DND-41 (cell line): ENCODE measurements around the gene AVEN.

ENCODE experiments used
- ATAC-seq: fragments of 200-7000 bp; cut with Tn5 transposase; 3 replicates; pipeline ENCODE4 v1.9.1; 2021; ENCODE audit warnings: low read depth; ENCODE audit not compliant: insufficient read depth
- DNase-seq: peaks from one replicate; pipeline ENCODE4 v3.0.0-alpha.2; 2020
- H2AFZ ChIP-seq: 2 replicates; pipeline ENCODE4 v1.6.0; 2012; ENCODE audit warnings: low read depth, low read length
- H3K27ac ChIP-seq: 2 replicates; pipeline ENCODE4 v1.5.1; 2012; ENCODE audit warnings: low read length, inconsistent platforms
- H3K27me3 ChIP-seq: fragments of 200-600 bp; sonication (generic); 2 replicates; pipeline ENCODE4 v1.6.0; 2012; ENCODE audit warnings: low read length, mild to moderate bottlenecking, inconsistent platforms; ENCODE audit not compliant: insufficient read depth, poor library complexity
- H3K36me3 ChIP-seq: 2 replicates; pipeline ENCODE4 v1.5.1; 2012; ENCODE audit warnings: low read length, inconsistent platforms; ENCODE audit not compliant: insufficient read depth
- H3K4me1 ChIP-seq: 2 replicates; pipeline ENCODE4 v1.5.1; 2012; ENCODE audit warnings: mild to moderate bottlenecking, low read length; ENCODE audit not compliant: insufficient read depth
- H3K4me2 ChIP-seq: 2 replicates; pipeline ENCODE4 v1.6.0; 2012; ENCODE audit warnings: mild to moderate bottlenecking, moderate library complexity, low read length, inconsistent platforms; ENCODE audit not compliant: insufficient read depth
- H3K4me3 ChIP-seq, 2 experiments: fragments of 200-600 bp in 1 of 2; shearing (Covaris generic) in 1 of 2; 2 replicates each; pipeline ENCODE4 v1.5.1; 2012 to 2016; ENCODE audit warnings: inconsistent platforms in 2 of 2, low read length in 2 of 2, mild to moderate bottlenecking in 2 of 2, low read depth in 1 of 2, moderate library complexity in 1 of 2
- H3K79me2 ChIP-seq: 2 replicates; pipeline ENCODE4 v1.6.0; 2012; ENCODE audit warnings: low read length, inconsistent platforms; ENCODE audit not compliant: insufficient read depth
- H3K9ac ChIP-seq: 2 replicates; pipeline ENCODE4 v1.6.0; 2012; ENCODE audit warnings: low read depth, mild to moderate bottlenecking, inconsistent platforms, low read length, moderate library complexity
- H3K9me3 ChIP-seq: 2 replicates; pipeline ENCODE4 v1.5.1; 2012; ENCODE audit warnings: low read length, moderate library complexity, mild to moderate bottlenecking, inconsistent platforms; ENCODE audit not compliant: insufficient read depth, severe bottlenecking
- H4K20me1 ChIP-seq: 2 replicates; pipeline ENCODE4 v1.6.0; 2012; ENCODE audit warnings: low read length; ENCODE audit not compliant: insufficient read depth
- EZH2 ChIP-seq: IDR thresholded peaks from 3 replicates; pipeline ENCODE4 v1.6.1; 2012; ENCODE audit warnings: borderline replicate concordance, low read depth, mild to moderate bottlenecking, moderate library complexity, low read length, inconsistent platforms; ENCODE audit not compliant: severe bottlenecking
- TF ChIP-seq, protein P1 (sequence below): IDR thresholded peaks from 2 replicates; pipeline ENCODE4 v1.5.1; 2012; ENCODE audit warnings: borderline replicate concordance, low read length, moderate library complexity, mild to moderate bottlenecking; ENCODE audit not compliant: poor library complexity, severe bottlenecking; ENCODE audit errors: extremely low read depth

The AVEN gene

DNA sequence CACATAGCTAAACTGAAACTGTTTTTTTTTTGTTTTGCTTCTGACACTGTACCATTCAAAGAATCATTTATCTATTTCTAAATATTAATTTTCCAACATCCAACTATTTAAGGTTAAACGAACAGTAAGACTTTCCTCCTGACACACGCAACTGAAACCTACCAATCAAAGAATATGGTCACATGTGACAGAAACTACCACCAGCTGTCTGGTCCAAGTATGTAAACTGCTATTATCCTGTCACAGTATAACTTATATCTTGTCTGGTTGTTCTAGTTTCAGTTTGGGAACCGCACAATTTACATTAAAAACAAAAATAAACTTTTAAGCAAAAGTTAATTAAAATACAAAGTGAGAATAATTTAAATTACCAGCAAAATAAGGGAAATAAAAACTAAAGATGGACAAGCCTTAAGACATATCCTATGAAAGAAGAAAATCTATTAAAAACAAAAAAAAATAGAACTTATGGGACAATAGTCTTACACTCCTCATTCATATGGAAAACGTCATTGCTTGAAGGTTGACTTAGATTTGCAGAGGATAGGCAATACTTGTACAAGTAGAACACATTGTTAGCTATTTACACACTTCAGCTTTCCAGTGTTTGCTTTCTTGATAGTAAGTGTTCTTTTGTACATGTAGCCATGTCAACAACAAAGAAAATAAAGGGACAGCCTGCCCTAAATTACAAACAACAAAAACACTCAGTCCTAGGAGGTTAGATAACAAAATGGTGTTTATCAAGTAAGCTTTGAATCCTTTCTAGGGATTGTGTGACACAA, 97.5 kb downstream of the AVEN start:
- DNase-seq (no peak), ATAC-seq (no peak)
- Histone ChIP-seq H3K9me3 (no peaks in the 10 kb centered on the region), H3K27ac (no peak overlapping the region), H2AFZ (no peak overlapping the region), H3K79me2 (no peaks in the 10 kb centered on the region), H4K20me1 (no peaks in the 10 kb centered on the region), H3K27me3 (no peaks in the 10 kb centered on the region), H3K4me2 (no peak overlapping the region), H3K4me1 (no peaks in the 10 kb centered on the region), H3K4me3 (no peak overlapping the region), H3K9ac (no peak overlapping the region), H3K36me3 (no peaks in the 10 kb centered on the region)
- TF ChIP-seq, protein P1, sequence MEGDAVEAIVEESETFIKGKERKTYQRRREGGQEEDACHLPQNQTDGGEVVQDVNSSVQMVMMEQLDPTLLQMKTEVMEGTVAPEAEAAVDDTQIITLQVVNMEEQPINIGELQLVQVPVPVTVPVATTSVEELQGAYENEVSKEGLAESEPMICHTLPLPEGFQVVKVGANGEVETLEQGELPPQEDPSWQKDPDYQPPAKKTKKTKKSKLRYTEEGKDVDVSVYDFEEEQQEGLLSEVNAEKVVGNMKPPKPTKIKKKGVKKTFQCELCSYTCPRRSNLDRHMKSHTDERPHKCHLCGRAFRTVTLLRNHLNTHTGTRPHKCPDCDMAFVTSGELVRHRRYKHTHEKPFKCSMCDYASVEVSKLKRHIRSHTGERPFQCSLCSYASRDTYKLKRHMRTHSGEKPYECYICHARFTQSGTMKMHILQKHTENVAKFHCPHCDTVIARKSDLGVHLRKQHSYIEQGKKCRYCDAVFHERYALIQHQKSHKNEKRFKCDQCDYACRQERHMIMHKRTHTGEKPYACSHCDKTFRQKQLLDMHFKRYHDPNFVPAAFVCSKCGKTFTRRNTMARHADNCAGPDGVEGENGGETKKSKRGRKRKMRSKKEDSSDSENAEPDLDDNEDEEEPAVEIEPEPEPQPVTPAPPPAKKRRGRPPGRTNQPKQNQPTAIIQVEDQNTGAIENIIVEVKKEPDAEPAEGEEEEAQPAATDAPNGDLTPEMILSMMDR: no peak
- no peak for TF ChIP-seq EZH2

DNA sequence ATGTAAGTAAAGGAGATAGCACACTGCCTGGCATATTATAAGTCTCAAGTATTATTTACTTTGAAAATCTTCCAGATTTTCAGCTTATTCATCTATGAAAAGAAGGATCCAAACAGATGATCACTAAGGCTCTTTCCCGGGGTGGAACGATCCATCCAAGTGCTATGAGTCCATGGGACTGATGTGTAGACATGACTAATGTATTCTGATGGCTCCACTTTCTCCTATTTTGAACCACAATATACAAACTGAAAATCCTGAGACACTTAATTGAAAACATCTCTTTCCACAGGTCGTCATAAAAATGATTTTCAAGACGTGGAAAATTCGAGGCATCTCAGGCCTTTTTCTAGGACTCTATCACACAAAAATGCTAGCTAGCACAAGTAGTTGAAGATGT, 104.1 kb downstream of the AVEN start:
- ATAC-seq: no peak
- DNase-seq: no peak
- Histone ChIP-seq H3K4me1 (no peaks in the 10 kb centered on the region), H3K9me3 (no peaks in the 10 kb centered on the region), H3K36me3 (no peaks in the 10 kb centered on the region), H4K20me1 (no peaks in the 10 kb centered on the region), H3K79me2 (no peaks in the 10 kb centered on the region), H3K4me3 (no peak overlapping the region), H3K27ac (no peak overlapping the region), H3K4me2 (no peak overlapping the region), H3K9ac (no peak overlapping the region), H3K27me3 (no peaks in the 10 kb centered on the region), H2AFZ (no peak overlapping the region)
- no peak for TF ChIP-seq EZH2
- TF ChIP-seq, protein P1: no peak

DNA sequence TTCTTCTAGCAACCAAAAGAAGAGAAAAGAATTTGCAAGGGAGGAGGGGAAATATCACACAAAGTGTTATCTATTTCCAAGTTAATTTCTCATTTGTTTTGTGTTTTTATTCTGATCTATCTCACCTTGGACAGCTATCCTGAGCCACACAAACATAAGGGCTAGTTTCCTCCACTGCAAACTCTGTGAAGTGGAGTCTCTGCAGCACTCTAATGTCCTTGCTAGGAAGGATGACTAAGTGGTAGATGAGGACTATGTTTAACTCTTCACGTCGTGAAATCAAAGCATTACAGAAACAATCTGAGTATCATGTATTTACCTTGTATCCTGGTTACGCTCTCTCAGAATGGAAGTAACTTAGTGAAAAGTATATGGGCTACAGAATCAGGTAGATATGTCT, 104.6 kb downstream of the AVEN start:
- Histone ChIP-seq H3K4me2 (no peak overlapping the region), H3K9ac (no peak overlapping the region), H3K27me3 (no peaks in the 10 kb centered on the region), H2AFZ (no peak overlapping the region), H3K9me3 (no peaks in the 10 kb centered on the region), H3K4me1 (no peaks in the 10 kb centered on the region), H3K27ac (no peak overlapping the region), H3K4me3 (no peak overlapping the region), H3K79me2 (no peaks in the 10 kb centered on the region), H4K20me1 (no peaks in the 10 kb centered on the region), H3K36me3 (no peaks in the 10 kb centered on the region)
- no peak for DNase-seq
- no peak for ATAC-seq
- TF ChIP-seq, protein P1: no peak
- TF ChIP-seq EZH2: no peak
